ENCODE results near the gene USE1. TPM values are rescaled to one million over a fixed set of nuclear protein-coding genes. Genes with fewer than 3 reads are reported as not detected.

Gene USE1
- total RNA-seq, 6 donors from 2014 or later, result 21.6 to 49.3 (median 23.9) TPM

DNA sequence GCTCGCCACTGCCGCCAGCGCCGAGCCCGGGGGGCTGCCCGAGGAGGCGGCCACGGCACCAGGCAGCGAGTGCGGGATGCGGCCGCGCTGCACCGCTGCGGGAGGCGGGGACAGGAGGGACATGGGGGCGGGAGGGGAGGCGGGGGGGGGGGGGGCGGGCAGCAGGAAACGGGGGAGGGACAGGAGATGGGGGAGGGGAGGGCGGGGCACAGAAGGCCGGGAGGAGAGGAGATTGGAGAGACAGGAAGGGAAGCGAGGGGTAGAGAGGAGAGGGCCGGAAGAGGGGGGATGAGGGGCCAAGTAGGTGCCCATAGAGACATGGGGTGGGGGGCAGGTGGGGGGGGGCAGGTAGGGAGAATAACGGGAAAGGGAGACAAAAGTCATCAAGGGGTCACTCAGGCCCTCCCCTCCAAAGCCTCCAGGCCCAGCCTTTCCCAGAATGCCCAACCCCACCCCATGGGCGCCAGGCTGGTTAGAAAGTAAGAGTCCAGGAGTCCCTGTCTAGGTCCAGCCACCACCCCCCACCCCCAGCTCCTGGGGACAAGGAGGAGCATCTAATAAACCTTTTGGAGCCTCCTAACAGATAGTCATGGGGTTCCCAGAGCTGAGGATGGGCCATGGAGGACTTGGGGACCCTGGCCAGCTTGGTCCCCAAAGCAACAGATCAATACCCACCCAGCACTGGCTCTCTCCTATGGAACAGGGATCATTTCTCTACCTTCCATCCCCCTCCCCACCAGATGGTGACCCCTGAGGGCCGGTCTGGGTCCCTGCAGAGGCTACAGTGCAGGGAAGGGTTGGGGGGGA is 21.0 kb downstream of the USE1 start:
- Histone ChIP-seq H3K27me3 (no peaks in the 10 kb centered on the region), H3K36me3 (peaks cover 0 to 41% (median 28%) of the 10 kb centered on the region in 4 donors), H3K9me3 (no peaks in the 10 kb centered on the region), H3K4me3 (peak overlapping the region; percentile 19 to 63 (median 56)), H3K27ac (peak overlapping the region; percentile 24 to 83 (median 64)), H3K4me1 (peaks cover 25 to 55% (median 36%) of the 10 kb centered on the region in 4 donors)
- no peak for ATAC-seq (ENCODE audit: low FRiP score in 2 of 2)
- no peak for DNase-seq
- WGBS, 2 donors, result 16 to 31% methylated on average over 6 to 10 of the region's 27 CpGs
- peak in 1 of 6 experiments; percentile 1 for TF ChIP-seq CTCF (IDR thresholded peaks at IDR 0.05)
- TF ChIP-seq EP300 (IDR thresholded peaks at IDR 0.05), result no peak

GRCh38 chr19:17236811-17237543 is 21.8 kb downstream of the USE1 start:
- ATAC-seq (ENCODE audit: low FRiP score in 2 of 2), result no peak
- Histone ChIP-seq H3K4me3 (peak overlapping the region in 1 of 4 donors; percentile 63), H3K27me3 (no peaks in the 10 kb centered on the region), H3K9me3 (no peaks in the 10 kb centered on the region), H3K36me3 (peaks cover 0 to 35% (median 21%) of the 10 kb centered on the region in 4 donors), H3K4me1 (peaks cover 27 to 61% (median 39%) of the 10 kb centered on the region in 4 donors), H3K27ac (peak overlapping the region in 3 of 4 donors; percentile 45 to 83 (median 83))
- no peak for TF ChIP-seq POLR2AphosphoS5 (IDR thresholded peaks at IDR 0.05)
- no peak for TF ChIP-seq POLR2A (IDR thresholded peaks at IDR 0.05)
- TF ChIP-seq CTCF (IDR thresholded peaks at IDR 0.05), result no peak
- TF ChIP-seq EP300 (IDR thresholded peaks at IDR 0.05), result no peak
- WGBS, 2 donors, result 79 to 88% methylated on average over 18 of the region's 18 CpGs
- DNase-seq, result no peak

DNA sequence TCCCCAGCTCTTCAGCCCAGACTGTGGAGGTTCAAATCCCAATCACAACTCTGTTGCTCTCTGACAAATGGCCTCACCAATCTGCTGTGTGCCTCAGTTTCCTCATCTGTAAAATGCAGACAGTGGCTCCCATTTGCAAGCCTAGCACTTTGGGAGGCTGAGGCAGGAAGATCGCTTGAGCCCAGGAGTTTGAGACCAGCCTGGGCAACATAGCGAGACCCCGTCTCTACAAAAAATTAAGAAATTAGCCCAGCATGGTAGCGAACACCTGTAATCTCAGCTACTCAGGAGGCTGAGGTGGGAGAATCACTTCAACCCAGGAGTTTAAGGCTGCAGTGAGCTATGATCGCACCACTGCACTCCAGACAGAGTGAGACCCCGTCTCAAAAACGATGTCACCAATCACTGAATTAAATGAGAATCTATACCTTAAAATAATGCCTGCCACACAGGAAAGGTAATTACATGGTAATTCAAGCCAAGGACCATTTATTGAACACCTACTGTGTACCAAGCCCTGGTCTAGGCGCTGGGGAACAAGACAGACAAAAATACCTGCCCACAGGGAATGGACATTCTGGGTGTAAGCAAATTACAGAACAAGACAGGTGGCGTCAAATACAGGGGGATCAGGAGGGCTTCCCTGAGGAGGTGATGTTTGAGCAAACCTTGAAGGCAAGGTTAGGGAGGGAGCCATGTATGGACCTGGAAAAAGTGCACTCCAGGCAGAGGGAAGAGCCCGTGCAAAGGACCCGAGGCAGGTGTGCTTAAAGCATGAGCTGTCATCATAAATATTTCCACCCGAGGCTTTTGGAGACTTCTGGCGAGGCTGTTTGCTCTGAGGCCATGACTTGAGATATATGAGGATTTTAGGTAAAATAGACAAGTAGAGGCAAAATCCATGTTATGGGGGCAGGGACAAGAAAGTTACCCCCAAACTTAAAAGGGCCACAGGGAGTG is 22.9 kb downstream of the USE1 start:
- Histone ChIP-seq H3K9me3 (no peaks in the 10 kb centered on the region), H3K4me3 (no peak overlapping the region), H3K27ac (no peak overlapping the region), H3K4me1 (peaks cover 37 to 72% (median 49%) of the 10 kb centered on the region in 4 donors), H3K27me3 (no peaks in the 10 kb centered on the region), H3K36me3 (peaks cover 0 to 25% (median 12%) of the 10 kb centered on the region in 4 donors)
- ATAC-seq (ENCODE audit: low FRiP score in 2 of 2) (no peak), DNase-seq (no peak)
- 94 to 95% methylated on average over 13 of the region's 13 CpGs for WGBS, 2 donors
- TF ChIP-seq EP300 (IDR thresholded peaks at IDR 0.05), result no peak
- no peak for TF ChIP-seq POLR2A (IDR thresholded peaks at IDR 0.05)
- TF ChIP-seq POLR2AphosphoS5 (IDR thresholded peaks at IDR 0.05), result no peak
- no peak for TF ChIP-seq CTCF (IDR thresholded peaks at IDR 0.05)

DNA sequence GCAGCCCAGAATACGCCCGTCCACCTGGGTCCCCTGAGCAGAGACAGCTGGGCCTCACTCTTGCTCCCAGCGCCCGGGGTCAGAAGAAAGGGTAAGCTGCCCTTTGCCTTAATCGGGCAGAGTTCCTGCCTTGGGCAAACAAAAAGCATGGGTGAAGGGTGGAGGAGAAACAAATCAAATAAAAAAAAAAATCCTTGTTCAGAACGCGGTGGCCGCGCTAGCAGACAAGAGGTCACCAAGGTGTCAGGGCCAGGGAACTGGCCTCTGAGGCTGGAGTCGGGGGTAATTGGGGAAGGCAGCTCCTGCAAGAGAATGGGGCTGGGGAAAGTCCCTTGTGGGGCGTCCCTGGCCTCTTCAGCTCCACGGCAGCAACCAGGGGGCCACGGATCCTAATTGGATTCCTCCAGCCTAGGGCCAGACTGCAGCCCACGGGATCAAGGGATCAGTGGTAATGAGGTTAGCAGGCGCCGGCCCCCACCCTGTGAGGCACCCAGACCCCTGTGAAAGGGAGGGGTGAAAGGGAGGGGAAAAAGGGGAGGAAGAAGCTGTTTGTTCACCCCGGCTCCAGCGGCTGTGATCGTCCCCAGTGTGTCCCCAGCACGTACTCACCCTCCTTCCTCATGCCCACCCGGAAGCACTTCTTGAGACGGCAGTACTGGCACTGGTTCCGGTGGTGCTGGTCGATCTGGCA is 25.1 kb downstream of the USE1 start:
- H3K9me3 ChIP-seq, result no peaks in the 10 kb centered on the region
- no peak for TF ChIP-seq CTCF (IDR thresholded peaks at IDR 0.05)
- no peak for TF ChIP-seq EP300 (IDR thresholded peaks at IDR 0.05)
- no peak for TF ChIP-seq POLR2AphosphoS5 (IDR thresholded peaks at IDR 0.05)
- no peak for TF ChIP-seq POLR2A (IDR thresholded peaks at IDR 0.05)
- ATAC-seq (ENCODE audit: low FRiP score in 2 of 2) (no peak), DNase-seq (no peak)
- H3K27ac ChIP-seq, result peak overlapping the region; percentile 53 to 90 (median 69)
- 64 to 68% methylated on average over 24 of the region's 24 CpGs for WGBS, 2 donors
- H3K4me1 ChIP-seq, result peaks cover 28 to 79% (median 51%) of the 10 kb centered on the region in 4 donors
- H3K36me3 ChIP-seq, result peaks cover 0 to 17% (median 6%) of the 10 kb centered on the region in 4 donors
- no peaks in the 10 kb centered on the region for H3K27me3 ChIP-seq
- H3K4me3 ChIP-seq, result no peak overlapping the region

Measured in upper lobe of left lung (tissue), 6 donors.